WTC11 (cell line): Measurements from ENCODE around the gene ST6GALNAC3. TPM values are rescaled to one million over a fixed set of nuclear protein-coding genes. Genes with fewer than 3 reads are reported as not detected.

Experiments used
- ATAC-seq: fragments of 200-7000 bp; cut with Tn5 transposase; 2 replicates; pipeline ENCODE4 v1.10.0; 2021; ENCODE audit warnings: mild to moderate bottlenecking, moderate library complexity
- CTCF ChIA-PET: fragments of 300-600 bp; sonication (Branson Sonifier 250); formaldehyde crosslinking; loops from one replicate; lab custom pipeline; 2021; ENCODE audit warnings: antibody characterized with exemption; lab: Charles Lee
- POLR2A ChIA-PET: fragments of 350-600 bp; sonication (Branson Sonifier 250); formaldehyde crosslinking; loops from one replicate; lab custom pipeline; 2021; ENCODE audit warnings: antibody characterized with exemption; lab: Charles Lee
- DNase-seq: peaks from one replicate; pipeline ENCODE4 v3.0.0; 2021; ENCODE audit warnings: low spot score
- H3K27ac Mint-ChIP-seq: 2 replicates; pipeline ENCODE4 v1.8.0; 2021; ENCODE audit warnings: mixed read lengths
- H3K27me3 Mint-ChIP-seq: 2 replicates; pipeline ENCODE4 v1.8.0; 2021; ENCODE audit warnings: low read depth, mild to moderate bottlenecking, moderate library complexity, mixed read lengths
- H3K36me3 Mint-ChIP-seq: 2 replicates; pipeline ENCODE4 v1.8.0; 2021; ENCODE audit warnings: mixed read lengths
- H3K4me1 Mint-ChIP-seq: 2 replicates; pipeline ENCODE4 v1.8.0; 2022; ENCODE audit warnings: mixed read lengths
- H3K4me3 Mint-ChIP-seq: 2 replicates; pipeline ENCODE4 v1.8.0; 2021; ENCODE audit warnings: mild to moderate bottlenecking, moderate library complexity, mixed read lengths
- H3K9me3 Mint-ChIP-seq: 2 replicates; pipeline ENCODE4 v1.8.0; 2021; ENCODE audit warnings: mixed read lengths
- AFF4 ChIP-seq: sonication (generic); formaldehyde crosslinking; IDR thresholded peaks from 2 replicates; pipeline ENCODE4 v1.8.1; 2023; ENCODE audit warnings: mild to moderate bottlenecking, missing genetic modification reagents, borderline replicate concordance
- ARID4B ChIP-seq: sonication (generic); formaldehyde crosslinking; IDR thresholded peaks from 2 replicates; pipeline ENCODE4 v1.8.0; 2023; ENCODE audit warnings: missing genetic modification reagents, mild to moderate bottlenecking, borderline replicate concordance
- ATF2 ChIP-seq: sonication (generic); formaldehyde crosslinking; IDR thresholded peaks from 2 replicates; pipeline ENCODE4 v1.8.1; 2022; ENCODE audit warnings: low read depth, missing genetic modification reagents, borderline replicate concordance
- CREB1 ChIP-seq: sonication (generic); formaldehyde crosslinking; IDR thresholded peaks from 2 replicates; pipeline ENCODE4 v1.8.0; 2023; ENCODE audit warnings: mild to moderate bottlenecking, missing genetic modification reagents
- EMX1 ChIP-seq: fragments of 250-450 bp; sonication (Bioruptor Pico); IDR thresholded peaks from 2 replicates; pipeline ENCODE4 v1.8.0; 2021; ENCODE audit warnings: mild to moderate bottlenecking
- ERG ChIP-seq: fragments of 250-450 bp; sonication (Bioruptor Pico); IDR thresholded peaks from 2 replicates; pipeline ENCODE4 v1.8.0; 2021; ENCODE audit warnings: mild to moderate bottlenecking
- FOXJ3 ChIP-seq: sonication (generic); formaldehyde crosslinking; IDR thresholded peaks from 2 replicates; pipeline ENCODE4 v1.9.0; 2021; ENCODE audit warnings: missing genetic modification reagents, mild to moderate bottlenecking, borderline replicate concordance
- GTF2I ChIP-seq: fragments of 250-450 bp; sonication (Bioruptor Pico); conservative IDR thresholded peaks from 2 replicates; pipeline ENCODE4 v1.4.0; 2021; ENCODE audit warnings: mild to moderate bottlenecking
- HMGXB4 ChIP-seq: sonication (generic); formaldehyde crosslinking; IDR thresholded peaks from 2 replicates; pipeline ENCODE4 v1.8.1; 2023; ENCODE audit warnings: mild to moderate bottlenecking, moderate library complexity, missing genetic modification reagents
- JAZF1 ChIP-seq: fragments of 250-450 bp; sonication (Bioruptor Pico); IDR thresholded peaks from 2 replicates; pipeline ENCODE4 v1.9.0; 2021; ENCODE audit warnings: moderate library complexity, mild to moderate bottlenecking, inconsistent platforms
- PRDM15 ChIP-seq: sonication (generic); formaldehyde crosslinking; IDR thresholded peaks from 2 replicates; pipeline ENCODE4 v1.8.0; 2022; ENCODE audit warnings: missing genetic modification reagents
- RORB ChIP-seq: fragments of 250-450 bp; sonication (Bioruptor Pico); IDR thresholded peaks from 2 replicates; pipeline ENCODE4 v1.9.0; 2021; ENCODE audit warnings: mild to moderate bottlenecking
- SMAD4 ChIP-seq: sonication (generic); formaldehyde crosslinking; IDR thresholded peaks from 2 replicates; pipeline ENCODE4 v1.8.0; 2022; ENCODE audit warnings: mild to moderate bottlenecking, missing genetic modification reagents
- USF2 ChIP-seq: sonication (generic); formaldehyde crosslinking; IDR thresholded peaks from 2 replicates; pipeline ENCODE4 v1.8.1; 2023; ENCODE audit warnings: mild to moderate bottlenecking, missing genetic modification reagents, moderate library complexity
- ZMAT4 ChIP-seq: fragments of 250-450 bp; sonication (Bioruptor Pico); IDR thresholded peaks from 2 replicates; pipeline ENCODE4 v1.9.0; 2021; ENCODE audit warnings: mild to moderate bottlenecking
- ZNF396 ChIP-seq: fragments of 250-450 bp; sonication (Bioruptor Pico); IDR thresholded peaks from 2 replicates; pipeline ENCODE4 v1.8.0; 2021; ENCODE audit warnings: mild to moderate bottlenecking, moderate library complexity, borderline replicate concordance
- total RNA-seq: library from RNA; stranded (reverse); gene quantifications from 3 replicates; pipeline ENCODE4 v1.2.3, GENCODE V29; 2021

The ST6GALNAC3 gene
- total RNA-seq, 1 experiment from 2014 or later = 11.9 TPM

GRCh38 chr1:76494807-76495206 lies 420.3 kb downstream of the ST6GALNAC3 start (continued):
- TF ChIP-seq PRDM15 (CRISPR knock-in tag) (no peak), ARID4B (no peak)

GRCh38 chr1:76496871-76497270 lies 422.3 kb downstream of the ST6GALNAC3 start:
- ATAC-seq = no peak
- H3K4me3 Mint-ChIP-seq = no peak overlapping the region
- ChIA-PET CTCF (no interaction called here), POLR2A (interaction anchor here (0.6 kb wide), 1 partner anchor 128 kb away, joined by 3 read pairs; no protein-coding TSS in a partner anchor)
- TF ChIP-seq EMX1 (CRISPR knock-in tag) (no peak), JAZF1 (CRISPR knock-in tag) (no peak), ZMAT4 (CRISPR knock-in tag) (no peak), GTF2I (CRISPR knock-in tag) (no peak), HMGXB4 (no peak), ERG (no peak), SMAD4 (no peak), ATF2 (CRISPR knock-in tag) (no peak)
- H3K27ac Mint-ChIP-seq = no peak overlapping the region
- no peaks in the 10 kb centered on the region for H3K36me3 Mint-ChIP-seq
- no peaks in the 10 kb centered on the region for H3K27me3 Mint-ChIP-seq
- no peak for DNase-seq
- peaks cover 63% of the 10 kb centered on the region for H3K4me1 Mint-ChIP-seq
- H3K9me3 Mint-ChIP-seq = no peaks in the 10 kb centered on the region

- no peaks in the 10 kb centered on the region for H3K36me3 Mint-ChIP-seq
- H3K27ac Mint-ChIP-seq = peak overlapping the region; percentile 47; the same call in 1 of the 2 replicates
- CTCF ChIA-PET = no interaction called here
- POLR2A ChIA-PET = interaction anchor here (0.5 kb wide), 1 partner anchor 103 kb away, joined by 4 read pairs; no protein-coding TSS in a partner anchor
- H3K9me3 Mint-ChIP-seq = no peaks in the 10 kb centered on the region
- H3K27me3 Mint-ChIP-seq = no peaks in the 10 kb centered on the region
- no peak overlapping the region for H3K4me3 Mint-ChIP-seq
- no peak for ATAC-seq
- H3K4me1 Mint-ChIP-seq = peaks cover 73% of the 10 kb centered on the region
- no peak for DNase-seq
- TF ChIP-seq CREB1 (CRISPR knock-in tag) (no peak), AFF4 (CRISPR knock-in tag) (no peak), RORB (CRISPR knock-in tag) (no peak), USF2 (no peak), FOXJ3 (CRISPR knock-in tag) (no peak), ZNF396 (CRISPR knock-in tag) (no peak)
These were observed 425.6 kb downstream of the ST6GALNAC3 start for GRCh38 chr1:76500116-76500515.
